ENCODE data around the gene IFI27L2.

DNA sequence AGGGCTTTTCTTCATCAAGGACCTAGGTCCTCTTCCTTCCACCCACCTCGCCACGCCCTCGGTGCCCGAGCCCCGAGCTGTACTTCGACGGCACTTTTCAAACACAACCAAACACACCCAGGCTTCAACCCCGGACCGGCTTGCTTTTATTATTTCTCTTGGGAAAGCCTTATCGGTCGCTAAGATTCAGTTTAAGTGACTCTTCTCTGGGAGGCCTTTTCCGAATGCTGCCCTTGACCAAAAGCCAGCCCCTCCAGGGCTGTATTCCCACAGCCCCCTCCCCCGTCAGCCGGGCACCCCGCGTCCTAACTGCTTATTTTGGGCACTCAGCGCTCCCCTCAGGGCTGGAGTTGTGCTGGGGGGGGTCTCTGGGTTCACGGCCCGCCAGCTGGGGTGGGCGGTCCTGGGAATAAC lies 44.1 kb upstream of the IFI27L2 start:
- no peak for TF ChIP-seq EP300 (IDR thresholded peaks at IDR 0.05)
- TF ChIP-seq CTCF (IDR thresholded peaks at IDR 0.05), result no peak
- no peak for TF ChIP-seq POLR2AphosphoS5 (IDR thresholded peaks at IDR 0.05)

All from stomach (tissue), 4 donors.